COR-L47 (cell line): ENCODE results near the gene ACO2.
A peak's percentile ranks its signal among the peaks of the same experiment; 100 is the strongest.

Source experiments
- DNase-seq: peaks from one replicate; lab custom pipeline; 2025; lab: John Stamatoyannopoulos, UW

The ACO2 gene

GRCh38 chr22:41491374-41492100 is 22.6 kb downstream of the ACO2 start:
- no peak for DNase-seq

GRCh38 chr22:41498303-41498835 is 29.5 kb downstream of the ACO2 start:
- DNase-seq: no peak

- no peak for DNase-seq
These were observed 30.8 kb downstream of the ACO2 start for GRCh38 chr22:41499624-41500280.

GRCh38 chr22:41500303-41500702 is 31.4 kb downstream of the ACO2 start:
- no peak for DNase-seq

GRCh38 chr22:41501209-41501608 is 32.3 kb downstream of the ACO2 start:
- no peak for DNase-seq

- DNase-seq: no peak
These were observed 35.5 kb downstream of the ACO2 start for GRCh38 chr22:41504397-41504796.

- DNase-seq: no peak
These were observed 35.9 kb downstream of the ACO2 start for GRCh38 chr22:41504816-41505215.

- no peak for DNase-seq
These were observed 36.7 kb downstream of the ACO2 start for GRCh38 chr22:41505511-41506220.

GRCh38 chr22:41507330-41508063 is 38.6 kb downstream of the ACO2 start:
- no peak for DNase-seq

- DNase-seq: no peak
These were observed 39.9 kb downstream of the ACO2 start for GRCh38 chr22:41508770-41509170.

GRCh38 chr22:41511521-41511968 is 42.6 kb downstream of the ACO2 start:
- DNase-seq: no peak

- DNase-seq: no peak
These were observed 43.7 kb downstream of the ACO2 start for GRCh38 chr22:41512421-41513194.

GRCh38 chr22:41513391-41513790 is 44.5 kb downstream of the ACO2 start:
- no peak for DNase-seq

GRCh38 chr22:41516462-41516861 is 47.5 kb downstream of the ACO2 start:
- DNase-seq: no peak

- peak; percentile 25 for DNase-seq
These were observed 48.5 kb downstream of the ACO2 start for GRCh38 chr22:41517172-41518047.

GRCh38 chr22:41518048-41518347 is 49.1 kb downstream of the ACO2 start:
- no peak for DNase-seq

- no peak for DNase-seq
These were observed 52.2 kb downstream of the ACO2 start for GRCh38 chr22:41521126-41521525.

- no peak for DNase-seq
These were observed 53.9 kb downstream of the ACO2 start for GRCh38 chr22:41522813-41523212.

- no peak for DNase-seq
These were observed 54.7 kb downstream of the ACO2 start for GRCh38 chr22:41523464-41524221.

- no peak for DNase-seq
These were observed 55.3 kb downstream of the ACO2 start for GRCh38 chr22:41524251-41524661.
